Colonic mucosa (tissue), 4 donors: ENCODE results near the gene KIF6. TPM values are rescaled to one million over a fixed set of nuclear protein-coding genes. Genes with fewer than 3 reads are reported as not detected.

ENCODE experiments used
- DNase-seq: peaks from one replicate; pipeline ENCODE4 v3.0.0-alpha.2; 2020
- H3K27ac ChIP-seq: fragments of 200-600 bp; one replicate; pipeline ENCODE4 v1.8.0; 2021
- H3K27me3 ChIP-seq: fragments of 200-600 bp; one replicate; pipeline ENCODE4 v1.8.0; 2021
- H3K36me3 ChIP-seq: fragments of 200-600 bp; one replicate; pipeline ENCODE4 v1.8.0; 2021
- H3K4me1 ChIP-seq: fragments of 200-600 bp; one replicate; pipeline ENCODE4 v1.8.0; 2021; ENCODE audit warnings: mild to moderate bottlenecking
- H3K4me3 ChIP-seq: fragments of 200-600 bp; one replicate; pipeline ENCODE4 v1.8.0; 2021
- H3K9ac ChIP-seq, 2 donors: one replicate each; pipeline ENCODE4 v1.7.0; 2013; ENCODE audit warnings: control low read depth in 2 of 2, low read depth in 2 of 2, low read length in 2 of 2
- H3K9me3 ChIP-seq: fragments of 200-600 bp; one replicate; pipeline ENCODE4 v1.8.0; 2021
- CTCF ChIP-seq: fragments of 200-600 bp; IDR thresholded peaks from one replicate; pipeline ENCODE4 v1.8.0; 2022; ENCODE audit warnings: antibody characterized with exemption, mild to moderate bottlenecking
- intact Hi-C: fragments of 100-400 bp; cut with DNase I; formaldehyde crosslinking; loops from one replicate; pipeline ENCODE4 v1.14.1; 2022
- total RNA-seq, 2 donors: library from RNA; stranded (reverse); fragmentation: NEBNext Ultra II Directional in 1 of 2; extraction: Animal tissue kit (Norgen Biotek cat#: 25700) in 1 of 2; gene quantifications; one replicate each; pipeline ENCODE4 v1.2.1, GENCODE V29; 2021
- donor health status: healthy.
- donor health status: DM: no; HTN: no; CAD: no.
- donor health status: DM: no; HTN: no; CAD: no.

The KIF6 gene
- total RNA-seq, 2 donors from 2014 or later, result 0.08 to 0.17 TPM

DNA sequence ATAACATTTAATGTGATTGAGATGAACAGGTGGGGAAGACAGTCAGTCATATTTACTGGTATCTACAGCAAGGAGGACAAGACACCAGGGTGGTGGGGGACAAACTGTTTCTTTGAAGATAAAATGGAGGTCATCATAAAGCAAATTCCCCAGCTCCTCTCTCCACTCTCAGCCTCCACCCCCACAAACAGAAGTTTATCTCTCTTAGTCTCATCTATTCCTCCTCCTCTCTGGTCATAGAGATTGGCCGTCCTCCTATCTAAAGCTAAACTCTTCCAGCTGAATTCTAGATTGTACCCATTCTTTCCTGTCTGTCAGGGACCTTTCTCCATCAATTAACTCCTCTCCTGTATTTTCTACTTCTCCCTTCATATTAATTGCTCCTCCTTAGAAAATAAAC is 71.1 kb downstream of the KIF6 start:
- H3K4me3 ChIP-seq, result no peak overlapping the region
- intact Hi-C loops, result no loop called here
- no peak for TF ChIP-seq CTCF

DNA sequence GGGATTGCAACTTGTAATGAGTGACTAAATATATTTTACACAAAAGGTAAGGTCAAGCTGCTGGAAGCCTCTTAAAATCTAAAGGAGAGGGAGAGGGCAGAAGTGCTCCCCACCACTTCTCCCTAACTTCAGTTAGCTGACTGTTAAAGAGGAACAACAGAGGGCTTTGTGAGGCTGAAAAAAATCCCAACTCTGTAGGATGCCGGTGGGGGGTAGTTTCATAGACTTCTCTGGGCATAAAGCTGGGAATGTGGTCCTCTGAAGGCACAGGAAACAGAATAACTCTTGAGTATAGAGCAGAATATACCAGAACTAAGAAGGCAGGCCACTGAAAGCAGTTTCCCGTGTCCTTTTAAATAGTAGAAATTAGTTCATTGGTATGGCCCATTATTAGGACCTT is 71.6 kb downstream of the KIF6 start:
- intact Hi-C loops, result no loop called here
- H3K9ac ChIP-seq, result no peak overlapping the region
- DNase-seq, result no peak

More for the DNA sequence above, 71.1 kb downstream of the KIF6 start:
- DNase-seq, result no peak
- Histone ChIP-seq H3K9me3 (no peaks in the 10 kb centered on the region), H3K27ac (no peak overlapping the region), H3K9ac (no peak overlapping the region), H3K27me3 (no peaks in the 10 kb centered on the region), H3K4me1 (no peaks in the 10 kb centered on the region), H3K36me3 (no peaks in the 10 kb centered on the region)

DNA sequence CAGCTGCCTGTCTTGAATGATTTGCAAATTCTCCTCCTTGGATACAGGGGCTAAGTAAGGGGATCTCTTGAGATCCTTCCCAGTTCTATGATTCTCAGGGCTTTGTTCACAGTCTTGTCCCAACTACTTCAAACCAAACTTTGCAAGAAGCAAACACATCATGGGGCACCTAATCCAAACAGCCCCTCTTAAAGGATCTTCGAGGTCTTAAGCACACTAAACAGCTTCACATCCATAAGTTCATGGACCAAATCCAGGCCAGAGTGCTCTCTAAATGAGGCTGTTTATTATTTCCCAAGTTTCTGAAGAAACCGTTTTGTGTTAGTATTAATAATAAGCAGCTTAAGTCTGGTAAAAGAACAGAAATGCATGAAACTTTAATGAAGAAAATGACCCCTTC is 75.2 kb downstream of the KIF6 start:
- Histone ChIP-seq H3K4me1 (no peaks in the 10 kb centered on the region), H3K9ac (no peak overlapping the region), H3K9me3 (no peaks in the 10 kb centered on the region), H3K4me3 (no peak overlapping the region), H3K27ac (no peak overlapping the region), H3K27me3 (no peaks in the 10 kb centered on the region), H3K36me3 (no peaks in the 10 kb centered on the region)
- intact Hi-C loops, result no loop called here
- TF ChIP-seq CTCF, result no peak
- no peak for DNase-seq

More for the DNA sequence above, 71.6 kb downstream of the KIF6 start:
- Histone ChIP-seq H3K36me3 (no peaks in the 10 kb centered on the region), H3K27ac (no peak overlapping the region), H3K4me1 (no peaks in the 10 kb centered on the region), H3K9me3 (no peaks in the 10 kb centered on the region), H3K27me3 (no peaks in the 10 kb centered on the region), H3K4me3 (no peak overlapping the region)
- no peak for TF ChIP-seq CTCF

DNA sequence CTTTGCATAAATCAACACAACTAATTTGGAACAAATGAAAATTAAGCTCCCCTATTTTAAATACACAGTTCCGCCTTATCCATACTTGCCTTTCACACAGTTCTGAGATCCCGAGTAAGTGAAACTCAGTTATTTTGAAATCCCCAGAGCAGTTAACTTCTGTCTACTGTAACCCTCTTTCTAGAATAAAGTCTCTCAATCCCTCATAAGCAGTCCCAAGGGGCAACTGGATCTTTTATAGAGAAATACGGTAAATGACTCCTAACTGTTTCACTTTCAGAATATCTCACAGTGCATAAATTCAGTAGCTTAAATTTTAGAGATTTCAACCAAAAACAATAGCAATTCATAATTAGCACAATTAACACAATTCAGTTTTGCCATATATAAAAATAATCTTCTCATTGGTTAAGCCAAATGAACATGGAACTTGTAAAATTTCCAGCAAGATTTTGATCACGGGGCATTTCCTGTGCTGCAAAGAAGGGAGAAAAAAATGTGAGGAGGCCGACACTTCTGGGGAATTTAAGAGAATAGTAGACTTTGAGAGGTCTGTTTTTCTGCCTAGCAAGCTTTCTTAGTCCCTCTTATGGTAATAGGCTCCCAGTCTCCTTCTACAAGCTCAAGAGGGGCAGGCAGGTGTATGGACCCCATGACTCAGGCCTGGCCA is 78.3 kb downstream of the KIF6 start:
- no peak for TF ChIP-seq CTCF
- Histone ChIP-seq H3K27ac (no peak overlapping the region), H3K4me3 (no peak overlapping the region), H3K9me3 (no peaks in the 10 kb centered on the region), H3K36me3 (no peaks in the 10 kb centered on the region), H3K9ac (no peak overlapping the region), H3K4me1 (no peaks in the 10 kb centered on the region), H3K27me3 (no peaks in the 10 kb centered on the region)
- no peak for DNase-seq
- intact Hi-C loops, result no loop called here

- H3K9ac ChIP-seq, result no peak overlapping the region
- H3K36me3 ChIP-seq, result no peaks in the 10 kb centered on the region
- no peak for DNase-seq
- TF ChIP-seq CTCF, result no peak
- no peaks in the 10 kb centered on the region for H3K4me1 ChIP-seq
- intact Hi-C loops, result no loop called here
- H3K9me3 ChIP-seq, result no peaks in the 10 kb centered on the region
- no peak overlapping the region for H3K4me3 ChIP-seq
- H3K27ac ChIP-seq, result no peak overlapping the region
- no peaks in the 10 kb centered on the region for H3K27me3 ChIP-seq
Observed at GRCh38 chr6:39642270-39642669, 82.9 kb downstream of the KIF6 start.
